Muscle of back (tissue), 11 donors: Measurements from ENCODE around the gene FAM131C. TPM values are rescaled to one million over a fixed set of nuclear protein-coding genes. Genes with fewer than 3 reads are reported as not detected.
"Not testable (repeated sequence)": the region's sequence is repeated elsewhere in the genome, so short reads cannot be mapped to it uniquely, and the experiment has no call there.

Experiments
- DNase-seq, 3 donors: peaks; one replicate each; pipeline versions ENCODE4 v3.0.0 to v3.0.0-alpha.2; 2013
- polyA plus RNA-seq, 10 donors: library from polyadenylated mRNA; unstranded; fragments of 120-200 nt; gene quantifications; one replicate each; pipeline ENCODE4 v1.2.1, GENCODE V29; 2013; ENCODE audit not compliant: insufficient read length in 10 of 10

Gene FAM131C
- polyA plus RNA-seq, 10 donors = 0.15 to 0.29 (median 0.20) TPM; not detected in 4

GRCh38 chr1:16036461-16036860 lies 37.0 kb downstream of the FAM131C start:
- not testable (repeated sequence) for DNase-seq

GRCh38 chr1:16033103-16033632 lies 40.3 kb downstream of the FAM131C start:
- DNase-seq = not testable (repeated sequence)

- DNase-seq = peak; percentile 72 to 86 (median 74)
These were observed 40.9 kb downstream of the FAM131C start for GRCh38 chr1:16032388-16033102.

- DNase-seq = no peak
These were observed 41.9 kb downstream of the FAM131C start for GRCh38 chr1:16031551-16031950.

- DNase-seq = no peak
These were observed 44.2 kb downstream of the FAM131C start for GRCh38 chr1:16029288-16029687.

- not testable (repeated sequence) for DNase-seq
These were observed 44.5 kb downstream of the FAM131C start for GRCh38 chr1:16029003-16029268.

GRCh38 chr1:16028237-16029002 lies 45.0 kb downstream of the FAM131C start:
- no peak for DNase-seq

GRCh38 chr1:16026723-16027484 lies 46.5 kb downstream of the FAM131C start:
- no peak for DNase-seq

- DNase-seq = not testable (repeated sequence)
These were observed 47.1 kb downstream of the FAM131C start for GRCh38 chr1:16026302-16026701.

GRCh38 chr1:16023050-16023653 lies 50.3 kb downstream of the FAM131C start:
- DNase-seq = no peak

- no peak for DNase-seq
These were observed 51.1 kb downstream of the FAM131C start for GRCh38 chr1:16022393-16022792.

- no peak for DNase-seq
These were observed 51.8 kb downstream of the FAM131C start, which contains the start of gene CLCNKA for GRCh38 chr1:16021681-16022080. TSS of gene CLCNKA (plus strand) at chr1:16022036. CDS start at chr1:16022620, 584 bp downstream.

GRCh38 chr1:16020878-16021277 lies 52.6 kb downstream of the FAM131C start:
- not testable (repeated sequence) for DNase-seq

GRCh38 chr1:16020325-16020724 lies 53.1 kb downstream of the FAM131C start:
- DNase-seq = no peak

- DNase-seq = peak in 2 of 3 donors; percentile 46 to 49
These were observed 53.7 kb downstream of the FAM131C start for GRCh38 chr1:16019644-16020277.

- no peak for DNase-seq
These were observed 54.5 kb downstream of the FAM131C start for GRCh38 chr1:16018749-16019643.

GRCh38 chr1:16018308-16018707 lies 55.1 kb downstream of the FAM131C start:
- peak in 1 of 3 donors; percentile 26 for DNase-seq

GRCh38 chr1:16017461-16018303 lies 55.8 kb downstream of the FAM131C start, which contains the start of gene HSPB7:
TSS of gene HSPB7 (minus strand) at chr1:16018043. CDS start at chr1:16017963, 80 bp downstream.
- peak; percentile 86 to 95 (median 91) for DNase-seq

- DNase-seq = no peak
These were observed 56.4 kb downstream of the FAM131C start for GRCh38 chr1:16017076-16017460.
